M059J (cell line): Measurements from ENCODE around the gene PACS2. TPM values are rescaled to one million over a fixed set of nuclear protein-coding genes. Genes with fewer than 3 reads are reported as not detected.

Experiments used
- DNase-seq: peaks from one replicate; pipeline ENCODE4 v3.0.0-alpha.2; 2012; ENCODE audit warnings: low read depth
- total RNA-seq: library from RNA; depleted of rRNA; stranded (reverse); fragments of >200 nt; shearing (Covaris generic); gene quantifications from 2 replicates; pipeline ENCODE4 v1.2.3, GENCODE V29; 2014; rRNA removed

PACS2 gene
- total RNA-seq, 1 experiment from 2014 or later: 24.7 TPM

DNA sequence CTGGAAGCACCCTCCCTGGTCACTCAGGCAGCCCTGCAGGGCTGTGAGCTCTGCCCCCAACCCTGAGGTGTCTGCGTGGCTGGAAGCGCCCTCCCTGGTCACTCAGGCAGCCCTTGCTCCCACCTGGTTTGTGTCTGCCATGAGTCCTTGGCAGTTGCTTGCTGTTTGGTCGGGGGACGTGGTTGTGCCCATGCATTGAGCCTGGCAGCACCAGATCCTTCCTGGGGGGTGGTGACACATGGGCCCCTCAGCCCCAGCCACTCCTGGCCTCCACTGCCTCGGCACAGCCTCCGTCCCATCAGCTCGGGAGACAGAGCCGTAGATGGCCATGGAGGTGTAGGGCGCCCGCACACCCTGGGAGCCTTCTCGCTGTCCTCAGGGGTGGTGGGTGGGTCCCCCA is 124.6 kb downstream of the PACS2 start:
- no peak for DNase-seq

- DNase-seq: no peak
These were observed 125.4 kb downstream of the PACS2 start for GRCh38 chr14:105439710-105440553.

GRCh38 chr14:105440554-105440900 is 126.0 kb downstream of the PACS2 start:
- no peak for DNase-seq

GRCh38 chr14:105440992-105441391 is 126.4 kb downstream of the PACS2 start:
- no peak for DNase-seq

DNA sequence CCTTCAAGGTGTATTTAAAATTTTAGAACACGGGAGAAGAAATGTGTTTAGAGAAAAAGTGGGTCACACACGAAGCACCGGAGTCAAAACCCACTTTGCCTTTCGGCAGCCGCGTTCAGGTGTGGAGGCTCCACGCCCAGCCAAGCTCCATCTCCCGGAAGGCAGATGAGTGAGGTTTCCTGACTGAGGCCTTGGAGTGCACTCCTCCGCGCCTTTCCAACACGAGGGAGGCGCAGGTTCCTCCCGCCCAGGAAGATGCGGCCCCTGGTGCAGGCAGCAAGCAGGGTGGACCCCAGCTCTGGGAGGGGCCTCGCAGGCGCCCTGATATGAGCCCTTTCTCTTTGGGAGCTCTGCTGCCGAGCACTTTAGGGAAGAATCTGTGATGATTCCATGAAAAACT is 127.6 kb downstream of the PACS2 start:
- DNase-seq: no peak

- DNase-seq: no peak
These were observed 128.3 kb downstream of the PACS2 start for GRCh38 chr14:105442834-105443233.

DNA sequence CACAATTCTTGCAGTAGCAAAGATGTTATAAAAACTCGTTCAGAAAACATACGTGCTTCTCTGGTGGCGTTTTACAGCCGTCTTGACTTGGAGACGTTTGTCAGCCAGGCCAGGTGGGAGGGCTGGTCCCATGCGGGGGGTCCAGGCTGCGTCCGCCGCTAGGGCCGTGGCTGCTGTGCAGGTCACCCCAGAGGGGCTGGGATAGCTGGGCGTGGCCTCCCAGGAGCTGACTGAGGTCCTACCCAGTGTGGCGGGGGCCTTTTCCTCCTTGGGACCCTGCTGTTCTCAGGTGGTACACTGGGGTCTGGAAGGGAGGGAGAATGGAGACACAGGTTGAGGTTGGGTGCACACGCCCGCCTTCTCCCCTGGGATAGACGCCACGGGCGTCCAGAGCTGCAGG is 130.3 kb downstream of the PACS2 start:
- no peak for DNase-seq

DNA sequence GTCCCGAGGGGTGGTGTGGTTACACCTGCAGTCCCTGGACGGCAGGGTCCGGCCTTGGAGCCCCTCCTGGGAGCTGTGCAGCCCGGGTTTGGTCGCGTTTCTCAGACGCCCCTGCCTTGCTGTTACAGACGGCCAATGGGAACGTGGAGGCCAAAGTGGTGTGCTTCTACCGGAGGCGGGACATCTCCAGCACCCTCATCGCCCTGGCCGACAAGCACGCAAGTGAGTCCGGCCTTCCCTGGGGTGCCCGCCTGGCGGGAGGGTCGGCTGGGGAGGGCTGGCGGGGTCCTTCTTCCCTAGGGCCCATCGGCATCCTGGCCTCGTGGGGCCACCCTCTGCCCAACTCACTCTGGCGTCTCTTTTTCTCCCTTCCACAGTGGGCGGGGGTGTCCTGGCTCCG is 130.7 kb downstream of the PACS2 start:
- DNase-seq: no peak

DNA sequence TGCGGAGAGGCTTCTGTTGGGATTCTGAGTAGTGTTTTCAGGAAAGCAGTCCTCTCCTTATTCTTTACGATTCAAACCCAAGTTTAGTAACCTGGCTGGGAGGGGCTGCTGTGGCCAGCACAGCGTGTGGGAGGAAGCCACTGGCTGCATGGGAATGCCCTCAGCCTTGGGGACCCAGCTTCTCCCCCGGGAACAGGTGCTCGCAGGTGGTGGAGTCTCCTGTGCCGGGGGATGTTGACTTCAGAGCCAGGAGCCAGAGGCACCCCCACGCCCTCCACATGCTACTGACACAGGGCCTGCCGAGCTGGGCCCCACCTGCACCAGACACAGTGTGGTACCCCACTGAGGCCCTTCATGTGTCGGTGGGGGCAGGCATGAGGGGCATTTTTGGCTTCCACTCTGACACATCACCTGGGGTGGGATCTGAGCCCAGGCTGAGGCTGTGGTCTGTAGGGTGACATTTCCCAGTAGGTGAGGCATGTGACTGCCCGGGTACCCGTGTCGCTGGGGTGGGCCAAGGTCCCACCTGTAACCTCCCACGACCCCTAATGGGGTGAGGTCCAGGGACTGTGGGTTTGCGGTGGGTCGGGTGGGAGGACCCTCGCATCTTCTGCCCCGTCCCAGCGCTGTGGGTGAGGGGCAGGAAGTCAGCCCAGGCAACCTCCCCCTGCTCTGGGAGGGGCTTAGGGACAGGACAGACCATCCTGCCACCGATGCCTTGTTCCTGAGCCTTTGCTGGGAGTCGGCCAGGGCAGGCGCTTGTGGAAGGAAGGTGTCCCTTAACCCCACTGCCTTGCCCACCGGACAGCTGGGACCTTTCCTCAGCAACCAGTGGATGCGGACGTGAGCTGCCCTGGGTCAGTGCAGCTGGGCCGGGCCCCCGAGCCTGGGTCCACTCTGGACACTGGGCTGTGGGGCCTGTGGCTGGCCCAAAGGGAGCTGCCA is 131.6 kb downstream of the PACS2 start:
- DNase-seq: no peak

GRCh38 chr14:105446971-105447370 is 132.4 kb downstream of the PACS2 start:
- DNase-seq: no peak

Other genes starting within 250 kb of the PACS2 start
- 0.44 TPM in 1 of 2 replicates, not detected in the other for gene GPR132, start 249.3 kb upstream of the PACS2 start, total RNA-seq
- gene JAG2, start 146.0 kb upstream of the PACS2 start, total RNA-seq: 0.15 and 0.44 TPM in 2 replicates
- 6.3 and 15.8 TPM in 2 replicates for gene NUDT14, start 133.4 kb upstream of the PACS2 start, total RNA-seq
- 28.4 and 39.2 TPM in 2 replicates for gene BTBD6, start 66.2 kb upstream of the PACS2 start, total RNA-seq
- 10.4 and 13.0 TPM in 2 replicates for gene BRF1, start 13.7 kb upstream of the PACS2 start, total RNA-seq
- gene TEX22, start 83.8 kb downstream of the PACS2 start, total RNA-seq: 0.07 TPM in 1 of 2 replicates, not detected in the other
- gene MTA1, start 105.1 kb downstream of the PACS2 start, total RNA-seq: 8.9 and 20.3 TPM in 2 replicates
- 93.9 and 114 TPM in 2 replicates for gene CRIP2, start 160.1 kb downstream of the PACS2 start, total RNA-seq
- not detected in 2 replicates for gene CRIP1, start 172.1 kb downstream of the PACS2 start, total RNA-seq
- 10.2 and 22.4 TPM in 2 replicates for gene TEDC1, start 176.5 kb downstream of the PACS2 start, total RNA-seq
- gene TMEM121, start 211.8 kb downstream of the PACS2 start, total RNA-seq: 1.9 and 5.4 TPM in 2 replicates